Measurements from ENCODE around the gene RHOBTB3. TPM values are rescaled to one million over a fixed set of nuclear protein-coding genes. Genes with fewer than 3 reads are reported as not detected.
A peak's percentile ranks its signal among the peaks of the same experiment; 100 is the strongest.

Gene RHOBTB3
- total RNA-seq, 1 experiment from 2014 or later: 84.3 TPM

- CTCF ChIA-PET: no interaction called here
- Histone ChIP-seq H3K9ac (ENCODE audit: low read length) (no peak overlapping the region), H3K79me2 (ENCODE audit: insufficient read depth, low read length) (peaks cover 5% of the 10 kb centered on the region; the same call in 1 of the 2 replicates), H3K9me3 (ENCODE audit: control insufficient read depth in 1 of 2, insufficient read depth in 1 of 2, low read depth in 1 of 2, low read length in 2 of 2) (no peaks in the 10 kb centered on the region), H3K4me3 (replicated peaks in 1 of 2; ENCODE audit: low read depth in 1 of 2, low read length in 2 of 2) (no peak overlapping the region), H3K4me2 (ENCODE audit: low read length) (peak overlapping the region; percentile 93), H3K9me2 (ENCODE audit: insufficient read depth) (no peaks in the 10 kb centered on the region), H3K27ac (ENCODE audit: low read depth, low read length) (peak overlapping the region; percentile 36; the same call in 1 of the 2 replicates), H3K27me3 (ENCODE audit: insufficient read depth, low read length) (no peaks in the 10 kb centered on the region), H2AFZ (ENCODE audit: low read depth, low read length, poor library complexity, severe bottlenecking) (peak overlapping the region; percentile 27), H4K20me1 (ENCODE audit: insufficient read depth) (no peaks in the 10 kb centered on the region), H3K36me3 (ENCODE audit: control insufficient read depth in 1 of 2, insufficient read depth in 2 of 2, low read length in 2 of 2) (no peaks in the 10 kb centered on the region), H3K4me1 (ENCODE audit: control insufficient read depth in 1 of 2, insufficient read depth in 2 of 2, low read length in 2 of 2) (peaks cover 43 to 50% of the 10 kb centered on the region in 2 experiments)
- RAD21 ChIA-PET (ENCODE audit: low non-redundant PET in 1 of 2, low total read pairs in 2 of 2, uncharacterized antibody in 2 of 2, unreplicated experiment in 2 of 2): no interaction called here
- TF ChIP-seq SIN3A (IDR thresholded peaks at IDR 0.05; ENCODE audit: low read depth) (no peak), ZFX (IDR thresholded peaks at IDR 0.05) (no peak), ELF1 (IDR thresholded peaks at IDR 0.05; ENCODE audit: borderline replicate concordance, low read depth) (no peak), POLR2AphosphoS5 (IDR thresholded peaks at IDR 0.05; ENCODE audit: low read depth, low read length) (no peak), CBX3 (IDR thresholded peaks at IDR 0.05; ENCODE audit: low read depth) (no peak), ZBTB33 (IDR thresholded peaks at IDR 0.05; ENCODE audit: extremely low read depth, insufficient replicate concordance, low read length) (no peak), REST (IDR thresholded peaks at IDR 0.05; ENCODE audit: low read depth) (no peak), EGR1 (IDR thresholded peaks at IDR 0.05; ENCODE audit: low read depth) (no peak), POLR2A (IDR thresholded peaks at IDR 0.05; ENCODE audit: borderline replicate concordance, extremely low read depth, insufficient read depth, insufficient read length) (no peak), ZNF274 (IDR thresholded peaks at IDR 0.05; ENCODE audit: low read depth, low read length) (no peak), FOSL1 (IDR thresholded peaks at IDR 0.05; ENCODE audit: low read depth) (no peak), MAX (IDR thresholded peaks at IDR 0.05) (no peak), EZH2 (IDR thresholded peaks at IDR 0.05) (no peak), JUND (IDR thresholded peaks at IDR 0.05) (no peak), RAD21 (IDR thresholded peaks at IDR 0.05; ENCODE audit: low read depth) (no peak), TCF7L2 (IDR thresholded peaks at IDR 0.05; ENCODE audit: borderline replicate concordance, extremely low read depth, insufficient read depth, insufficient read length) (no peak), CTCF (IDR thresholded peaks at IDR 0.05 in 2 of 3, conservative IDR thresholded peaks at IDR 0.05 in 1 of 3; ENCODE audit: borderline replicate concordance in 1 of 3, insufficient read depth in 1 of 3, low read depth in 2 of 3, low read length in 2 of 3) (no peak)
- DNase-seq (ENCODE audit: low read depth, low spot score): no peak
- intact Hi-C loops (cut with micrococcal nuclease): no loop called here
- no TSS peak for BruUV-seq (replicated peaks)
- POLR2A ChIA-PET: no interaction called here
- ATAC-seq: no peak
Observed at GRCh38 chr5:95726811-95727763, 4.0 kb upstream of the RHOBTB3 start.
